Fibroblast of skin of right quadriceps (primary cell): ENCODE measurements around the gene MRPL41.
"Not testable (repeated sequence)": the region's sequence is repeated elsewhere in the genome, so short reads cannot be mapped to it uniquely, and the experiment has no call there.

Source experiments
- DNase-seq: peaks from one replicate; pipeline ENCODE4 v3.0.0-alpha.2; 2013

MRPL41 gene

GRCh38 chr9:137551264-137552021 lies at the start of gene MRPL41:
TSS of gene MRPL41 (plus strand) at chr9:137551879. CDS start at chr9:137552082, 203 bp downstream.
- DNase-seq = peak; percentile 86

- DNase-seq = no peak
Observed at GRCh38 chr9:137502008-137502911, 49.4 kb upstream of the MRPL41 start.

DNA sequence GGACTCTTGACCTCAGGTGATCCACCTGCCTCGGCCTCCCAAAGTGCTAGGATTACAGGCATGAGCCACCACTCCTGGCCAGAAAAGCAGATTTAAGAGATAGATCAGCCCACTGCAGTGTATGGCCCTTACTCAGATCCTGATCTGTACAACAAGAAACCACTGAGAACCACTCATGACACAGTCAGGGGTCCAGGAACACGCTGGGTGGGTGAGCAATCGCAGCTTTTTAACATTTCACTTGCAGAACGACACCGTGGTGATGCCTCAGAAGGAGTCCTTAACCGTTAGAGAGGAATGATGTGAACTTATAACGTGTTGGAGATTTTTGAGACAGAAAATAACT lies 47.3 kb upstream of the MRPL41 start:
- DNase-seq = no peak

- no peak for DNase-seq
Observed at GRCh38 chr9:137505421-137506140, 46.1 kb upstream of the MRPL41 start.

- no peak for DNase-seq
Observed at GRCh38 chr9:137506274-137506673, 45.4 kb upstream of the MRPL41 start.

DNA sequence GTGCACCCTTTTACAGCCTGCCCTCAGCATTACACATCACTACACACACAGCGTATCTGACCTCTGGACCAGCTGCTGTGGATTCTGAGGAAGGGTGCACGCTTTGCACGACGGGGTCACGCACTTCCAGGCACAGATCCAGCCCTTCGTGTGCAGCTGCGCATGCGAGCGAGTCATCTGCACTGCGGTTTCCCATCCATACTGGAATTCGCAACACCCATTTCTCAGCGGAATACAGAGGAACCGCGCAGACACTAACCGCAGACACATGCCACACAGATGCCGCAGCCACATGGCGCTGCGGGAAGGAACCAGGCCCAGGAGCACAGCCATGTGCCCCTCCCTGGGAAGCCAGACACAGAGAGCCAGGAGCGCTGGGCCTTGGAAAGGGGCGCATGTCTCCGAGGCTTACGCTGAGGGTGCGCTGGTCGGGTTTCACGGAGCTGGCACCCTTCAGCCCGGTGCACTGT lies 44.9 kb upstream of the MRPL41 start:
- peak; percentile 81 for DNase-seq

DNA sequence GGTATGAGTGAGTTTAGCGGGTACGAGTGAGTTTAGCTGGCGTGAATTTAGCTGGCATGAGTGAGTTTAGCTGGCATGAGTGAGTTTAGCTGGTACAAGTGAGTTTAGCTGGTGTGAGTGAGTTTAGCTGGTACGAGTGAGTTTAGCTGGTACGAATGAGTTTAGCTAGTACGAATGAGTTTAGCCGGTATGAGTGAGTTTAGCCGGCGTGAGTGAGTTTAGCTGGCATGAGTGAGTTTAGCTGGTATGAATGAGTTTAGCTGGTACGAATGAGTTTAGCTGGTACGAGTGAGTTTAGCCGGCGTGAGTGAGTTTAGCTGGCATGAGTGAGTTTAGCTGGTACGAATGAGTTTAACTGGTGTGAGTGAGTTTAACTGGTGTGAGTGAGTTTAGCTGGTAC lies 42.5 kb upstream of the MRPL41 start:
- DNase-seq = no peak

DNA sequence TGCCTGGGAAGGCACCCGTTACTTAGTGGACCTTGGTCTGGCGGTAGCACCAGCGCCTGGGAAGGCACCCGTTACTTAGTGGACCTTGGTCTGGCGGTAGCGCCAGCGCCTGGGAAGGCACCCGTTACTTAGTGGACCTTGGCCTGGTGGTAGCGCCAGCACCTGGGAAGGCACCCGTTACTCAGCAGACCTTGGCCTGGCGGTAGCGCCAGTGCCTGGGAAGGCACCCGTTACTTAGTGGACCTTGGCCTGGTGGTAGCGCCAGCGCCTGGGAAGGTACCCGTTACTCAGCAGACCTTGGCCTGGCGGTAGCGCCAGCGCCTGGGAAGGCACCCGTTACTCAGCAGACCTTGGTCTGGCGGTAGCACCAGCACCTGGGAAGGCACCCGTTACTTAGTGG lies 40.6 kb upstream of the MRPL41 start:
- DNase-seq = not testable (repeated sequence)

DNA sequence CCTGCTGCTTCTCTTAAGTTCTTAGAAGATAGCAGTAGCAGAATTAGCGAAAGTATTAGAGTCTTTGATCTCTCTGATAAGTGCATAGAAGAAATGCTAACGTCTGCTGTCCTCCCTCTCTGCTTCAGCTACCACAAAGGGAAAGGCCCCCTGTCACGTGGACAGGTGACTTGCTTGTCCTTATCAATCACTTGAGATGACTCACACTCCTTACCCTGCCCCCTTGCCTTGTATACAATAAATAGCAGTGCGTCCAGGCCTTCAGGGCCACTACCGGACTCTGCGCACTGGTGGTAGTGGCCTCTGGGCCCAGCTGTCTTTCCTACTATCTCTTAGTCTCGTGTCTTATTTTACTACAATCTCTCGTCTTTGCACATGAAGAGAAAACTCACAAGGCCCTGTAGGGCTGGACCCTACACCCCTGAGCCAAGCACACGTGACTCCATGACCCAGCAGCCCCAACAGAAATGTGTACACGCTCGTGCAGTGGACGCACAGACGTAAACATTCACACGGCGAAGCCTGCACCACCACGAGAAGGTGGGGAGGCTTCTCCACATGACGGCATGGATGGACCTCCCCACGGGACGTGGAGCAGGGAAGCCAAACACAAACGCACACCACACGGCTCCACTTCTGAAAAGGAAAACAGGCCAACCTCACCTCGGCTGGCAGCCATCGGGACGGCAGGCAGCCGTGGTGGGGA lies 39.8 kb upstream of the MRPL41 start:
- no peak for DNase-seq

- DNase-seq = not testable (repeated sequence)
Observed at GRCh38 chr9:137513136-137513535, 38.5 kb upstream of the MRPL41 start.

- not testable (repeated sequence) for DNase-seq
Observed at GRCh38 chr9:137513801-137514570, 37.7 kb upstream of the MRPL41 start.

GRCh38 chr9:137514691-137515337 lies 36.9 kb upstream of the MRPL41 start:
- DNase-seq = no peak

DNA sequence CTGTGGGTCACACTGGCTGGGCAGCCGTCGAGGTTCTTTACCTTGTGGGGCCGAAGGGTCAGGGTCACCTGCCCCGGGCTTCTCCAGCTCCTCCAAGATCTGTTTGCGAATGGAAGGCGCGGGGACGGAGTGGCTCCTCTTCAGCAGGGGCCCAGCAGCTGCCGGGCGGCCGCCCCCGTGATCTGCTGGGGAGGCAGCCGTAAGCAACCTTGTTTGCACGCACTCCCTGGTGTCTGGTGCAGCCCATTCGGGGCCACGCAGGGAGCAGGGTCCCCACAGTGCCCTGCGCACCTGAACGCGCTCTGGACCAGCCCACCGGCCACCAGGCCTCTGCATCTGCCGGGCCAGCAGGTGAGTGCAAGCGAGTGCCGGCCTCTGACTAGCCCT lies 36.3 kb upstream of the MRPL41 start:
- no peak for DNase-seq

- no peak for DNase-seq
Observed at GRCh38 chr9:137516144-137516917, 35.3 kb upstream of the MRPL41 start.

DNA sequence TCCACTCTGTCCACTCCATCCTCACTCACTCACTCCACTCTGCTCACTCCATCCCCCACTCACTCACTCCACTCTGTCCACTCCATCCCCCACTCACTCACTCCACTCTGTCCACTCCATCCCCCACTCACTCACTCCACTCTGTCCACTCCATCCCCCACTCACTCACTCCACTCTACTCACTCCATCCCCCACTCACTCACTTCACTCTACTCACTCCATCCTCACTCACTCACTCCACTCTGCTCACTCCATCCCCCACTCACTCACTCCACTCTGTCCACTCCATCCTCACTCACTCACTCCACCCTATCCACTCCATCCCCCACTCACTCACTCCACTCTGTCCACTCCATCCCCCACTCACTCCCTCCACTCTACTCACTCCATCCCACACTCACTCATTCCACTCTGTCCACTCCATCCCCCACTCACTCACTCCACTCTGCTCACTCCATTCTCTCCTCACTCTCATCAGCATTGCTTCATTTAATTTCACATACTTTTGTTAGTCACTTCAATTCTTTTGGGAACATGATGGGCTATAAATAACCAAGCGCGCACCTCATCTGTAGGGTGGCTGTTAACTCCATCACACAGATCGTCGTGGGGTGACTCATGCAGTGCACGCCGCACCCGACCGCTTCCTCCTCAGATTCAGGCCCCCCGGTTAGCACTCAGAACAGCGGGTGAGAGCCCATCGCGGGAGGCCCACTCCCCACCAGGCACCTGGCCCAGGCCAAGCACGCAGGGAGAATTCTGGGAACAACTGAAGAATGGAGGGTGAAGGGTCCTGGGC lies 32.8 kb upstream of the MRPL41 start:
- DNase-seq = peak; percentile 48

DNA sequence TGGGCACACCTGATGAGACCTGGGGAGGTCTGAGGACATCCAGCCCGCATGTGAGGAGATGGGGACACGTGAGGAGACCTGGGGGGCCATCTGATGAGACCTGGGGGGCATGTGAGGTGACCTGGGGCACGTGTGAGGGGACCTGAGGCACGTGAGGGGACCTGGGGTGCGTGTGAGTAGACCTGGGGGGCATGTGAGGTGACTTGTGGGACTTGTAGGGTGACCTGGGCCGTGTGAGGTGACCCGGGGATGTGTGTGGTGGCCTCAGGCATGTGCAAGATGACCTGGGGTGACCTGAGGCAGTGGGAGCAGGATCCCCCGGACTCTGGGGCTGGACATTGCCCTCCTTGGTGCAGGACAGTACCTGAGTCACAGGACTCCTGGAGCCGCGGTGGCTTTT lies 32.1 kb upstream of the MRPL41 start:
- no peak for DNase-seq

GRCh38 chr9:137520614-137521404 lies 30.9 kb upstream of the MRPL41 start:
- no peak for DNase-seq

DNA sequence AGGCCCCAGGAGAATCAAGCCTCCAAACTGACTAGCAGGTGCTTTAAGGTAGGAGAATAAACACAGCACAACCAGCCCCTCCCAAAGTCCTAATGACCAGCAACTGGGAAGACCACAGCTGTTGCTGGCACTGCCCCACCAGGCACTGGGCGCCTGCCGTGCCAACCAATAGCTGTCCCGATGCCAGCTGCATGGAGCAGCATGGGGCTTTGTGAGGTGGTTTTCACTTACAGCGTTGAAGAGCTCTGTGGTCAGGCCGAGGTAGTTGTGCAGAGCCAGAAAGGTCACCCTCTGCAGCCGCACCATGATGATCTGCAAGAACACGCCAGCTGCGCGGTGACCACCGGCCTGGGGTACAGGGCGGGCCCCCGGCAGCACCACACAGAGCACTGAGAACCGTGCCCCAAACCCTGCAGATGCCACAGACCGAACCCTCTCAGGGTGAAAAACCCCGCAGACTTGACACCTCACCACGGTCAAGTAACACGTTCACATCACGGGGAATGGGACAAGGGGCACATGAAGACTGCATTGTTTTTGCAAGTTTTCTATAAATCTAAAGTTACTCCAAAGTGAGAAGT lies 30.2 kb upstream of the MRPL41 start:
- DNase-seq = no peak
